H1 (cell line): ENCODE results near the gene POLR2H. TPM values are rescaled to one million over a fixed set of nuclear protein-coding genes. Genes with fewer than 3 reads are reported as not detected.

Experiments
- POU5F1 ChIP-seq: IDR thresholded peaks from 2 replicates; pipeline ENCODE4 v1.6.1; 2011; ENCODE audit warnings: low read depth, mild to moderate bottlenecking, low read length, moderate library complexity
- RAD21 ChIP-seq, 2 experiments: IDR thresholded peaks in 1 of 2; conservative IDR thresholded peaks in 1 of 2; 2 replicates each; pipeline ENCODE4 v1.6.1; 2011; ENCODE audit warnings: low read depth in 2 of 2, low read length in 2 of 2, improper control_type of control experiment in 1 of 2, inconsistent platforms in 1 of 2, mild to moderate bottlenecking in 1 of 2, moderate library complexity in 1 of 2
- polyA plus RNA-seq, 7 experiments: library from polyadenylated mRNA; depleted of rRNA in 3 of 7; stranded (reverse) in 5 of 7; unstranded in 2 of 7; fragments of >200 nt in 5 of 7; fragments of 200-250 nt in 2 of 7; gene quantifications; 1 replicate in 5 of 7; 2 replicates in 1 of 7; 4 replicates in 1 of 7; pipeline versions ENCODE4 v1.2.1 to v1.2.3, GENCODE V29; 2011 to 2013; ENCODE audit warnings: missing spikeins in 2 of 7, mixed read lengths in 2 of 7
- total RNA-seq: library from RNA; stranded (reverse); fragmentation: NEBNext Ultra II Directional; extraction: Animal tissue kit (Norgen Biotek cat#: 25700); gene quantifications from 2 replicates; pipeline ENCODE4 v1.2.1, GENCODE V29; 2021

POLR2H gene
- total and polyA plus RNA-seq, 2 of the 8 experiments (the other 6 are each of a cell fraction or from before 2014, with no cell fraction given) = 113 to 335 TPM

- TF ChIP-seq RAD21 (IDR thresholded peaks at IDR 0.05 in 1 of 2, conservative IDR thresholded peaks at IDR 0.05 in 1 of 2; ENCODE audit: low read depth in 2 of 2, low read length in 2 of 2) = no peak
- no peak for TF ChIP-seq POU5F1
Observed at GRCh38 chr3:184361932-184362667, 590 bp downstream of the POLR2H start (continued).
